ENCODE measurements around the gene KCNMA1. TPM values are rescaled to one million over a fixed set of nuclear protein-coding genes. Genes with fewer than 3 reads are reported as not detected.

Gene KCNMA1
- total and polyA plus RNA-seq, 9 of the 15 experiments (the other 6 are each of a cell fraction or from before 2014, with no cell fraction given) = 0.01 to 0.95 (median 0.15) TPM; not detected in 4

DNA sequence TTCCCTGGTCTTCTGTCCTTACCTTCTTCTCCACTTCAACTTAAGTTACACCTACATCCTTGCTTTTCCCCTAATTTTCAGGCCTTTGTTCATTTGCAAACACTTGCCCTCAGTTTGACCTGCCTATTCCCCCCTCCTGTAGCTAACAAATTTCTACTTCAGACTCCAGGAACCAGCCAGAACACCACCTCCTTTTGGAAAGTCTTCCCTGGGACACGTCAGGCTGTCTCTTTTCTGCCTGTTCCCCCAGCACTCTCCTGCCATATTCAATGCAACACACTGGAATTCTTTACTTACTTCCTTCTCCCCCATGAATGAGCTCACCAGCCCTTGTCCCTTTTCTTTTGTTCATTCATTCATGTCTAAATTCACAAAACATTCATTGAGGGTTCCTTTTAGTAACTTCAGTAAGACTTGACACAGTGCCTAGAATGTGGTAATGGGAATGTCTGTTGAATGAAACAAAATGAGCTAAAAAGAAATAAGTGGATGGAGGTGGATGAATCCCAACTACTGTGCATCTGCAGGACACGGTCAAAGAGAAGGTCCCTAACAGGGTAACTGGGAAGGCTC is 478.0 kb downstream of the KCNMA1 start (continued):
- TF ChIP-seq, protein P1, sequence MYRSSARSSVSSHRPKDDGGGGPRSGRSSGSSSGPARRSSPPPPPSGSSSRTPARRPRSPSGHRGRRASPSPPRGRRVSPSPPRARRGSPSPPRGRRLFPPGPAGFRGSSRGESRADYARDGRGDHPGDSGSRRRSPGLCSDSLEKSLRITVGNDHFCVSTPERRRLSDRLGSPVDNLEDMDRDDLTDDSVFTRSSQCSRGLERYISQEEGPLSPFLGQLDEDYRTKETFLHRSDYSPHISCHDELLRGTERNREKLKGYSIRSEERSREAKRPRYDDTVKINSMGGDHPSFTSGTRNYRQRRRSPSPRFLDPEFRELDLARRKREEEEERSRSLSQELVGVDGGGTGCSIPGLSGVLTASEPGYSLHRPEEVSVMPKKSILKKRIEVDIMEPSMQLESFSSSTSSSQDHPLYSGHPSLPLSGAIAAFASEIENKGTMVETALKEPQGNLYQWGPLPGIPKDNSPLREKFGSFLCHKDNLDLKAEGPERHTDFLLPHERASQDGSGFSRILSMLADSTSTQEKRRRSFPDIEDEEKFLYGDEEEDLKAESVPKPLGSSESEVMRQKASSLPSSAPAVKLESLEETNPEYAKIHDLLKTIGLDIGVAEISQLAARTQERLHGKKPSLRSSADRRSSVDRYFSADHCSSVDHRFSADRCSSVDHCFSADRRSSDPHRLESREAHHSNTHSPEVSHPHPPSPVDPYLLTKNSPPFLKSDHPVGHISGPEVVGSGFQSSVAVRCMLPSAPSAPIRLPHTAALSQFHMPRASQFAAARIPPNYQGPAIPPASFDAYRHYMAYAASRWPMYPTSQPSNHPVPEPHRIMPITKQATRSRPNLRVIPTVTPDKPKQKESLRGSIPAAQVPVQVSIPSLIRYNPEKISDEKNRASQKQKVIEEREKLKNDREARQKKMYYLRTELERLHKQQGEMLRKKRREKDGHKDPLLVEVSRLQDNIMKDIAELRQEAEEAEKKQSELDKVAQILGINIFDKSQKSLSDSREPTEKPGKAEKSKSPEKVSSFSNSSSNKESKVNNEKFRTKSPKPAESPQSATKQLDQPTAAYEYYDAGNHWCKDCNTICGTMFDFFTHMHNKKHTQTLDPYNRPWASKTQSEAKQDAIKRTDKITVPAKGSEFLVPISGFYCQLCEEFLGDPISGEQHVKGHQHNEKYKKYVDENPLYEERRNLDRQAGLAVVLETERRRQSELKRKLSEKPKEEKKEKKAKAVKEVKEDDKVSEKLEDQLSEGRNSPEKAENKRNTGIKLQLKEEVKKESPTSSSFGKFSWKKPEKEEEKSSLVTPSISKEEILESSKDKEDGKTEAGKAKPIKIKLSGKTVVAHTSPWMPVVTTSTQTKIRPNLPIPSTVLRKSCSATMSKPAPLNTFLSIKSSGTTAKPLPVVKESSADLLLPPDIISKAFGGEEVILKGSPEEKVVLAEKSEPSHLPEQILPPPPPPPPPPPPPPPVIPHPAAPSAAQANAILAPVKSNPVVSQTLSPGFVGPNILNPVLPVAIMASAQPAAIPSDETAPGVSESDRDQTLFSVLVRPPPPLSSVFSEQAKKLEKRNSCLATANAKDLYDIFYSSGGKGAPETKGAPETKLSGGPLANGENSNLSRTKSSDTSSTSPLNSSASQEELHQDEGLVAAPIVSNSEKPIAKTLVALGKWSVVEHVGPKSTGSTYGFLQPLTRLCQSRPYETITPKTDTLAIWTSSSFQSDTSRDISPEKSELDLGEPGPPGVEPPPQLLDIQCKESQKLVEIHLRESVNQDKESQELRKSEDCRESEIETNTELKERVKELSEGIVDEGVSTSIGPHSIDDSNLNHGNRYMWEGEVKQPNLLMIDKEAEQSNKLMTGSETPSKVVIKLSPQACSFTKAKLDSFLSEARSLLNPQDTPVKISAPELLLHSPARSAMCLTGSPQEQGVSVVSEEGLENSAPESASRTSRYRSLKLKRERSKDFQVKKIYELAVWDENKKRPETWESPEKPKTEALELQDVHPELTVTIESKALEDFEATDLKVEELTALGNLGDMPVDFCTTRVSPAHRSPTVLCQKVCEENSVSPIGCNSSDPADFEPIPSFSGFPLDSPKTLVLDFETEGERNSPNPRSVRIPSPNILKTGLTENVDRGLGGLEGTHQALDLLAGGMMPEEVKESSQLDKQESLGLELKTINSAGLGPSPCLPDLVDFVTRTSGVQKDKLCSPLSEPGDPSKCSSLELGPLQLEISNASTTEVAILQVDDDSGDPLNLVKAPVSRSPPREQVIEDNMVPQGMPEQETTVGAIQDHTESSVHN (IDR thresholded peaks at IDR 0.05; ENCODE audit: borderline replicate concordance in 1 of 2, low read depth in 1 of 2) = no peak
- no peak for TF ChIP-seq CREB1 (IDR thresholded peaks at IDR 0.05)
- TF ChIP-seq CREB1 (CRISPR knock-in tag; IDR thresholded peaks at IDR 0.05) = no peak
- no peak for TF ChIP-seq FUS (optimal IDR thresholded peaks at IDR 0.05; ENCODE audit: low read depth, low read length)
- TF ChIP-seq, protein P2, sequence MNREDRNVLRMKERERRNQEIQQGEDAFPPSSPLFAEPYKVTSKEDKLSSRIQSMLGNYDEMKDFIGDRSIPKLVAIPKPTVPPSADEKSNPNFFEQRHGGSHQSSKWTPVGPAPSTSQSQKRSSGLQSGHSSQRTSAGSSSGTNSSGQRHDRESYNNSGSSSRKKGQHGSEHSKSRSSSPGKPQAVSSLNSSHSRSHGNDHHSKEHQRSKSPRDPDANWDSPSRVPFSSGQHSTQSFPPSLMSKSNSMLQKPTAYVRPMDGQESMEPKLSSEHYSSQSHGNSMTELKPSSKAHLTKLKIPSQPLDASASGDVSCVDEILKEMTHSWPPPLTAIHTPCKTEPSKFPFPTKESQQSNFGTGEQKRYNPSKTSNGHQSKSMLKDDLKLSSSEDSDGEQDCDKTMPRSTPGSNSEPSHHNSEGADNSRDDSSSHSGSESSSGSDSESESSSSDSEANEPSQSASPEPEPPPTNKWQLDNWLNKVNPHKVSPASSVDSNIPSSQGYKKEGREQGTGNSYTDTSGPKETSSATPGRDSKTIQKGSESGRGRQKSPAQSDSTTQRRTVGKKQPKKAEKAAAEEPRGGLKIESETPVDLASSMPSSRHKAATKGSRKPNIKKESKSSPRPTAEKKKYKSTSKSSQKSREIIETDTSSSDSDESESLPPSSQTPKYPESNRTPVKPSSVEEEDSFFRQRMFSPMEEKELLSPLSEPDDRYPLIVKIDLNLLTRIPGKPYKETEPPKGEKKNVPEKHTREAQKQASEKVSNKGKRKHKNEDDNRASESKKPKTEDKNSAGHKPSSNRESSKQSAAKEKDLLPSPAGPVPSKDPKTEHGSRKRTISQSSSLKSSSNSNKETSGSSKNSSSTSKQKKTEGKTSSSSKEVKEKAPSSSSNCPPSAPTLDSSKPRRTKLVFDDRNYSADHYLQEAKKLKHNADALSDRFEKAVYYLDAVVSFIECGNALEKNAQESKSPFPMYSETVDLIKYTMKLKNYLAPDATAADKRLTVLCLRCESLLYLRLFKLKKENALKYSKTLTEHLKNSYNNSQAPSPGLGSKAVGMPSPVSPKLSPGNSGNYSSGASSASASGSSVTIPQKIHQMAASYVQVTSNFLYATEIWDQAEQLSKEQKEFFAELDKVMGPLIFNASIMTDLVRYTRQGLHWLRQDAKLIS (CRISPR knock-in tag; IDR thresholded peaks at IDR 0.05) = no peak
- no peak for TF ChIP-seq NR2F6 (CRISPR knock-in tag; IDR thresholded peaks at IDR 0.05)
- TF ChIP-seq HMG20A (CRISPR knock-in tag; conservative IDR thresholded peaks at IDR 0.05) = no peak
- TF ChIP-seq MBD1 (CRISPR knock-in tag; IDR thresholded peaks at IDR 0.05) = no peak
- no peak for TF ChIP-seq SMAD4 (CRISPR knock-in tag; conservative IDR thresholded peaks at IDR 0.05)
- TF ChIP-seq ZNF282 (CRISPR knock-in tag; IDR thresholded peaks at IDR 0.05) = no peak
- no peak for TF ChIP-seq MED1 (CRISPR knock-in tag; IDR thresholded peaks at IDR 0.05; ENCODE audit: borderline replicate concordance)
